OCI-LY1 (cell line): ENCODE data around the gene HMGN2.

ENCODE experiments used
- H2AFZ ChIP-seq: fragments of 200-600 bp; sonication (generic), shearing (Covaris generic); 2 replicates; pipeline ENCODE4 v1.6.0; 2014; ENCODE audit warnings: antibody characterized with exemption, mild to moderate bottlenecking, low read length
- H3F3A ChIP-seq: fragments of 200-600 bp; sonication (generic), shearing (Covaris generic); 2 replicates; pipeline ENCODE4 v1.6.0; 2014; ENCODE audit warnings: mild to moderate bottlenecking, antibody characterized with exemption, low read length, moderate library complexity; ENCODE audit not compliant: insufficient read depth
- H3K27ac ChIP-seq: fragments of 200-600 bp; sonication (generic); 2 replicates; pipeline ENCODE4 v1.5.1; 2014; ENCODE audit warnings: low read length, mixed run types, mild to moderate bottlenecking, low read depth; ENCODE audit not compliant: poor library complexity, severe bottlenecking
- H3K27me3 ChIP-seq: fragments of 200-600 bp; sonication (generic); 2 replicates; pipeline ENCODE4 v1.6.0; 2014; ENCODE audit warnings: antibody characterized with exemption, mild to moderate bottlenecking, low read length, moderate library complexity; ENCODE audit not compliant: insufficient read depth
- H3K36me3 ChIP-seq: fragments of 200-600 bp; sonication (generic); 2 replicates; pipeline ENCODE4 v1.6.1; 2014; ENCODE audit warnings: mild to moderate bottlenecking, antibody characterized with exemption, low read length, moderate library complexity, mixed read lengths; ENCODE audit not compliant: insufficient read depth
- H3K4me1 ChIP-seq: fragments of 200-600 bp; sonication (generic); 2 replicates; pipeline ENCODE4 v1.5.1; 2014; ENCODE audit warnings: mild to moderate bottlenecking, low read length, moderate library complexity; ENCODE audit not compliant: insufficient read depth, severe bottlenecking
- H3K4me2 ChIP-seq: fragments of 200-600 bp; sonication (generic), shearing (Covaris generic); 2 replicates; pipeline ENCODE4 v1.6.1; 2014; ENCODE audit warnings: low read length
- H3K4me3 ChIP-seq: fragments of 200-600 bp; sonication (generic); 2 replicates; pipeline ENCODE4 v1.5.1; 2014; ENCODE audit warnings: low read length, low read depth, mild to moderate bottlenecking, mixed read lengths; ENCODE audit not compliant: poor library complexity, severe bottlenecking
- H3K79me2 ChIP-seq: fragments of 200-600 bp; shearing (Covaris generic); 2 replicates; pipeline ENCODE4 v1.6.1; 2016; ENCODE audit warnings: mixed run types, low read length, mixed read lengths; ENCODE audit not compliant: insufficient read depth
- H3K9ac ChIP-seq: fragments of 200-600 bp; sonication (generic), shearing (Covaris generic); 2 replicates; pipeline ENCODE4 v1.6.1; 2014; ENCODE audit warnings: mild to moderate bottlenecking, low read length, mixed read lengths
- H3K9me2 ChIP-seq: fragments of 200-600 bp; sonication (generic), shearing (Covaris generic); 2 replicates; pipeline ENCODE4 v1.6.1; 2014; ENCODE audit warnings: low read depth, mild to moderate bottlenecking, low read length, mixed read lengths
- H3K9me3 ChIP-seq: fragments of 200-600 bp; shearing (Covaris generic); 2 replicates; pipeline ENCODE4 v1.6.1; 2014; ENCODE audit warnings: low read length, mixed read lengths
- H4K20me1 ChIP-seq: fragments of 200-600 bp; sonication (generic), shearing (Covaris generic); 2 replicates; pipeline ENCODE4 v1.6.0; 2016; ENCODE audit warnings: mild to moderate bottlenecking, low read length; ENCODE audit not compliant: insufficient read depth
- EZH2 ChIP-seq: fragments of 200-600 bp; sonication (generic), shearing (Covaris generic); IDR thresholded peaks from 2 replicates; pipeline ENCODE4 v1.8.0; 2017; ENCODE audit warnings: borderline replicate concordance, mixed run types, mild to moderate bottlenecking, antibody characterized with exemption, low read length, moderate library complexity, mixed read lengths
- TF ChIP-seq, protein P1 (sequence below): fragments of 200-600 bp; sonication (generic), shearing (Covaris generic); IDR thresholded peaks from 2 replicates; pipeline ENCODE4 v1.5.1; 2017; ENCODE audit warnings: mild to moderate bottlenecking, antibody characterized with exemption, low read length, moderate library complexity, mixed read lengths

HMGN2 gene

GRCh38 chr1:26476958-26477357 lies 4.7 kb downstream of the HMGN2 start:
- H3K79me2 ChIP-seq = peaks cover 7% of the 10 kb centered on the region
- peaks cover 22% of the 10 kb centered on the region for H3K4me1 ChIP-seq
- H4K20me1 ChIP-seq = no peaks in the 10 kb centered on the region
- H3K36me3 ChIP-seq = peaks cover 61% of the 10 kb centered on the region
- peak overlapping the region; percentile 38 for H3K27ac ChIP-seq
- H2AFZ ChIP-seq = no peak overlapping the region
- H3K4me3 ChIP-seq = no peak overlapping the region
- no peak overlapping the region for H3K4me2 ChIP-seq
- H3K9ac ChIP-seq = no peak overlapping the region
- no peaks in the 10 kb centered on the region for H3K9me2 ChIP-seq
- peaks cover 26% of the 10 kb centered on the region for H3F3A ChIP-seq
- TF ChIP-seq EZH2 = no peak
- TF ChIP-seq, protein P1, sequence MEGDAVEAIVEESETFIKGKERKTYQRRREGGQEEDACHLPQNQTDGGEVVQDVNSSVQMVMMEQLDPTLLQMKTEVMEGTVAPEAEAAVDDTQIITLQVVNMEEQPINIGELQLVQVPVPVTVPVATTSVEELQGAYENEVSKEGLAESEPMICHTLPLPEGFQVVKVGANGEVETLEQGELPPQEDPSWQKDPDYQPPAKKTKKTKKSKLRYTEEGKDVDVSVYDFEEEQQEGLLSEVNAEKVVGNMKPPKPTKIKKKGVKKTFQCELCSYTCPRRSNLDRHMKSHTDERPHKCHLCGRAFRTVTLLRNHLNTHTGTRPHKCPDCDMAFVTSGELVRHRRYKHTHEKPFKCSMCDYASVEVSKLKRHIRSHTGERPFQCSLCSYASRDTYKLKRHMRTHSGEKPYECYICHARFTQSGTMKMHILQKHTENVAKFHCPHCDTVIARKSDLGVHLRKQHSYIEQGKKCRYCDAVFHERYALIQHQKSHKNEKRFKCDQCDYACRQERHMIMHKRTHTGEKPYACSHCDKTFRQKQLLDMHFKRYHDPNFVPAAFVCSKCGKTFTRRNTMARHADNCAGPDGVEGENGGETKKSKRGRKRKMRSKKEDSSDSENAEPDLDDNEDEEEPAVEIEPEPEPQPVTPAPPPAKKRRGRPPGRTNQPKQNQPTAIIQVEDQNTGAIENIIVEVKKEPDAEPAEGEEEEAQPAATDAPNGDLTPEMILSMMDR = no peak
- H3K27me3 ChIP-seq = no peaks in the 10 kb centered on the region
- H3K9me3 ChIP-seq = no peaks in the 10 kb centered on the region

GRCh38 chr1:26477446-26478152 lies 5.4 kb downstream of the HMGN2 start:
- TF ChIP-seq, protein P1 = no peak
- TF ChIP-seq EZH2 = no peak
- Histone ChIP-seq H3K36me3 (peaks cover 61% of the 10 kb centered on the region), H3F3A (peaks cover 26% of the 10 kb centered on the region), H3K4me2 (no peak overlapping the region), H3K27me3 (no peaks in the 10 kb centered on the region), H3K9me3 (no peaks in the 10 kb centered on the region), H2AFZ (no peak overlapping the region), H3K4me1 (peaks cover 22% of the 10 kb centered on the region), H3K4me3 (no peak overlapping the region), H3K27ac (peak overlapping the region; percentile 38), H3K9ac (no peak overlapping the region), H3K9me2 (no peaks in the 10 kb centered on the region), H4K20me1 (no peaks in the 10 kb centered on the region), H3K79me2 (peaks cover 7% of the 10 kb centered on the region)

DNA sequence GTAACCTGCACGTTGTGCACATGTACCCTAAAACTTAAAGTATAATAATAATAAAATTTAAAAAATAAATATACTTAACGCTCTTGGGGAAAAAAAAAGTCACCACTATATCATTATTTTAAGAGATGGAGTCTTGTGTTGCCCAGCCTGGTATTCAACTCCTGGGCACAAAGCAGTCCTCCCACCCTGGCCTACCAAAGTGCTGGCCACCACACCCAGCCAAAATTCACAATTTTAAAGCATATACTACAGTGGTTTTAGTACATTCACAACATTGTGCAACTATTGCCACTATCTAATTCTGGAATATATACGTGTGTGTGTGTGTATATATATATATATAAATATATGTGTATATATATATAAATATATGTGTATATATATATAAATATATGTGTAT lies 5.9 kb downstream of the HMGN2 start:
- Histone ChIP-seq H3K79me2 (peaks cover 6% of the 10 kb centered on the region), H3K4me3 (no peak overlapping the region), H3K4me2 (no peak overlapping the region), H3K9me2 (no peaks in the 10 kb centered on the region), H3K27ac (no peak overlapping the region), H3K9me3 (no peaks in the 10 kb centered on the region), H3K27me3 (no peaks in the 10 kb centered on the region), H2AFZ (no peak overlapping the region), H3K9ac (no peak overlapping the region), H3F3A (peaks cover 26% of the 10 kb centered on the region), H4K20me1 (no peaks in the 10 kb centered on the region), H3K36me3 (peaks cover 59% of the 10 kb centered on the region), H3K4me1 (peaks cover 22% of the 10 kb centered on the region)
- TF ChIP-seq, protein P1 = no peak
